ENCODE results near the gene PKD1L1.
A peak's percentile ranks its signal among the peaks of the same experiment; 100 is the strongest.

Gene PKD1L1

GRCh38 chr7:47852330-47853245 lies 95.7 kb downstream of the PKD1L1 start:
- DNase-seq = no peak

GRCh38 chr7:47847207-47847606 lies 101.1 kb downstream of the PKD1L1 start:
- no peak for DNase-seq

- DNase-seq = no peak
Measured at GRCh38 chr7:47846138-47846836, 102.0 kb downstream of the PKD1L1 start.

- DNase-seq = no peak
Measured at GRCh38 chr7:47844311-47844710, 104.0 kb downstream of the PKD1L1 start.

GRCh38 chr7:47843291-47843690 lies 105.0 kb downstream of the PKD1L1 start:
- no peak for DNase-seq

- DNase-seq = no peak
Measured at GRCh38 chr7:47839381-47839780, 108.9 kb downstream of the PKD1L1 start.

GRCh38 chr7:47837826-47838225 lies 110.4 kb downstream of the PKD1L1 start:
- no peak for DNase-seq

- DNase-seq = no peak
Measured at GRCh38 chr7:47836503-47837202, 111.6 kb downstream of the PKD1L1 start.

- DNase-seq = no peak
Measured at GRCh38 chr7:47836080-47836479, 112.2 kb downstream of the PKD1L1 start.

- DNase-seq = no peak
Measured at GRCh38 chr7:47833211-47833610, 115.1 kb downstream of the PKD1L1 start.

GRCh38 chr7:47832105-47832715 lies 116.1 kb downstream of the PKD1L1 start:
- no peak for DNase-seq

GRCh38 chr7:47830015-47830414 lies 118.3 kb downstream of the PKD1L1 start:
- no peak for DNase-seq

- DNase-seq = no peak
Measured at GRCh38 chr7:47827871-47828270, 120.4 kb downstream of the PKD1L1 start.

- DNase-seq = peak; percentile 67
Measured at GRCh38 chr7:47827351-47827756, 120.9 kb downstream of the PKD1L1 start.

GRCh38 chr7:47826754-47827153 lies 121.5 kb downstream of the PKD1L1 start:
- no peak for DNase-seq

GRCh38 chr7:47819607-47819920 lies 128.7 kb downstream of the PKD1L1 start:
- no peak for DNase-seq

GRCh38 chr7:47818796-47819606 lies 129.3 kb downstream of the PKD1L1 start:
- DNase-seq = peak; percentile 88

GRCh38 chr7:47817917-47818316 lies 130.3 kb downstream of the PKD1L1 start:
- no peak for DNase-seq

- DNase-seq = no peak
Measured at GRCh38 chr7:47816647-47817046, 131.6 kb downstream of the PKD1L1 start.

- DNase-seq = no peak
Measured at GRCh38 chr7:47815867-47816266, 132.4 kb downstream of the PKD1L1 start.

GRCh38 chr7:47814905-47815613 lies 133.2 kb downstream of the PKD1L1 start:
- no peak for DNase-seq
